KOPT-K1 (cell line): Measurements from ENCODE around the gene CPB2.

Experiments
- H3K27ac ChIP-seq: fragments of 200-600 bp; sonication (generic); 2 replicates; pipeline ENCODE4 v1.5.1; 2016; ENCODE audit warnings: antibody characterized with exemption, mild to moderate bottlenecking, low read depth, low read length; ENCODE audit not compliant: poor library complexity, severe bottlenecking
- H3K36me3 ChIP-seq: fragments of 200-600 bp; sonication (generic); 2 replicates; pipeline ENCODE4 v1.5.1; 2017; ENCODE audit warnings: antibody characterized with exemption, mild to moderate bottlenecking, low read length, moderate library complexity; ENCODE audit not compliant: insufficient read depth
- H3K9me3 ChIP-seq: fragments of 200-600 bp; sonication (generic); 2 replicates; pipeline ENCODE4 v1.5.1; 2017; ENCODE audit warnings: antibody characterized with exemption, low read length, mild to moderate bottlenecking; ENCODE audit not compliant: insufficient read depth, poor library complexity, severe bottlenecking

The CPB2 gene

DNA sequence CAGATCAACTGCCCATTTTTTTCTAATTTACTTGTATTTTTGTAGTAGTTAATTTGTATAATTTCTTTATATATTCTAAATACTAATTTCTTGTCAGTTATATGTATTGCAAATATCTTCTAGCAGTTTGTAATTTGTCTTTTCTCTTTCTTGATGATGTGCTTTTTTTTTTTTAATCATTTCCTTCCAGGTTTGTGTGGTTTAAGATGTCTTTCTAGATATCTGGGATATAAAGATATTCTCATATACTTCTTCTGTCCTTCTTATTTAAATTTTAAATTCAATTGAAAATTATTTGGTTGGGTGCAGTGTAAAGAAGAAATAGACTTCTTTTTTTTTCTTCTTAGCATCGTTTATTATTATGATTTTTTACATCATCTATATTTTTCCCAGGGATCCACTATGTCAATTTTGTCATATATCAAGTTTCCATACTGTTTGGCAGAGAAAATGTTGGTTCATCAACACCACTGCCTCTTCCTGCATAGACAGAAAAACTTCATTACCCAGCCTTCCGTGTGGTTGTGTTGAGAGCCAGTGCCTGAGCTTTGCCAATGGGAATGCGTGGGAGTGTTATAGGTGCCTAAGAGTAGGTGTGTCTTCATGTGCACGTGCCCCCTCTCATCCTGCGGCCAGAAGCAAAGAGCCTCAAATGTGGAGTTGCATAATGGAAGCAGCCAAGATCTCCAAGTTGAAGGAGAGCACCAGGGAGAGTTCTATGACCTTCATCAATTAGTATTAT, 15.8 kb downstream of the CPB2 start:
- H3K9me3 ChIP-seq = no peaks in the 10 kb centered on the region
- H3K27ac ChIP-seq = no peak overlapping the region
- H3K36me3 ChIP-seq = no peaks in the 10 kb centered on the region

DNA sequence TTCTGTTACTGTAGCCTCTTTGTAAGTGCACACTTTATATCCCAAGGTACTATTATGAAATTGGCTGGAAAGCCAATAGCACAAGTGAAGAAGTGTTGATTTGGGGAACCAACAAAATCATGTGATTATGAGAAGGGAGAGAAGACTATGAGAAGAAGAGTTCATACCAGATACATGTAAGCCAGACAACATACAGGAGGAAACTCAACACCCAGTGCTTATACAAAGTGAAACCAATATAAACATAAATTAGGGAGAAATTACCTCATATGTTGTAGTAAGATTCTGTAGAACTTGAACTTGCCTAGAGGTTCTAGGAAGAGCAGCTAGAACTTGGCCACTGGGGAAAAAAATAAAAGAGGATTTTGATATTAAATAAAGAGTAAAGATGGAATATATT, 17.4 kb downstream of the CPB2 start:
- Histone ChIP-seq H3K36me3 (no peaks in the 10 kb centered on the region), H3K27ac (no peak overlapping the region), H3K9me3 (no peaks in the 10 kb centered on the region)

DNA sequence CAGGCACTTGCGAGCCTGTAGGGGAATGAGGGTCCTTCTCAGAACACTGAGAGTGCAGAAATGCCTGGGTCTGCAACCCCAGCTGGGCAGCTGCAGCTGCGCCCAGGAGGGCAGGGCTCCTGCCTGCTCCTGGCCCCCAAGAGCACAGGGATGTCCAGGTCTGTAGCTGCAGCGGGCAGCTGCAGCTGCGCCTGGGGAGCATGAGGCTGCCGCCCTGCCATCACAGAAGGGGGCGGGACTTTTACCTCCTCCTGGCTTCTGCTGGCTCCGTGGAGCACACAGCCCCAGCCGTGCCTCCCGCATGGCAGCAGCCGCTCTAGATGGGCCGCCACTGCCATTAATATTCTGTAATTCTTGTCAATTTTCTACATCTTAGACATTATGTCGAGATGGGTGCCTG, 17.8 kb downstream of the CPB2 start:
- Histone ChIP-seq H3K36me3 (no peaks in the 10 kb centered on the region), H3K9me3 (no peaks in the 10 kb centered on the region), H3K27ac (no peak overlapping the region)

DNA sequence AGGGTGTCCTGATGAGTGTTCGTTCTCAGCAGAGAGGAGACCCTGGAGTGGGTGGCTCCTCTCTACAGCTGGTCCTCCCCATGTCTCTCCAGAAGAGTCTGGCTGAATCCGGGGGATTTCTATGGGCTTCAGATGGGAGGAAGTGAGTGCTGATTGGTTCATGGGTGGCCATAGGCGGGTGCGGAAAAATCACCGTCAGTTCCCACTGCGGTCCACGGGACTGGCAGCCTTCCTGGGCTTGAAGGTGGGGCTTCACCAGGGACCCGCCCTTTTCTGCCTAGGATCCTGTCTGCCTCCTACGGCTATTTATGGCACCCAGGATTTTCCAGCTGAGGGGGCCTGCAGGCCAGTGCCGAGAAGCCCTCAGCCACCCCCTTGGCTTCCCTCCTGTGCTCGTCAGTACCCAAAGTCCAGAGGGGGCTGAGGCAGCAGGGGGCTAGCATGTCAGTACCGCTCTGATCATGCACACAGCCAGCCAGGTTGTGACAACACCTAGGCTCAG, 18.4 kb downstream of the CPB2 start:
- H3K27ac ChIP-seq = no peak overlapping the region
- H3K36me3 ChIP-seq = no peaks in the 10 kb centered on the region
- H3K9me3 ChIP-seq = no peaks in the 10 kb centered on the region

DNA sequence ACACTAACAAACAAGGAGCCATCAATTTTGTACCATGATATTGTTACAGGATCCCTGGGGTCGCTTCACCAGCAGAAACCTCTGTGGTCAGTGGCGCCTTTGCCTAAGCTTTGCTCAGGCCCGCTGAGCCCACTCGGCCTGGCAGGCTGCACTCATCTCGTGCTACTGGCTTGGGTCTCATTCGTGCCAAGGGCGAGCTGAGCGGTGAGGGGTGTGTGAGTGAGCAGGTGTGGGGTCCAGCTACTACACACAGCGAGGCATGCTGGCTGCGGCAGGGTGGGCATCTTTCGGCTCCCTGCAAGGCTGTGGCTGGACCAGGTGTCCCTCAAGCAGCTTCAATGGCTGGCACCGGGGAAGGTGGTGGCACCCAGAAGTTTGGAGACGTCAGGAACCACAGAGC, 19.1 kb downstream of the CPB2 start:
- Histone ChIP-seq H3K9me3 (no peaks in the 10 kb centered on the region), H3K36me3 (no peaks in the 10 kb centered on the region), H3K27ac (no peak overlapping the region)

DNA sequence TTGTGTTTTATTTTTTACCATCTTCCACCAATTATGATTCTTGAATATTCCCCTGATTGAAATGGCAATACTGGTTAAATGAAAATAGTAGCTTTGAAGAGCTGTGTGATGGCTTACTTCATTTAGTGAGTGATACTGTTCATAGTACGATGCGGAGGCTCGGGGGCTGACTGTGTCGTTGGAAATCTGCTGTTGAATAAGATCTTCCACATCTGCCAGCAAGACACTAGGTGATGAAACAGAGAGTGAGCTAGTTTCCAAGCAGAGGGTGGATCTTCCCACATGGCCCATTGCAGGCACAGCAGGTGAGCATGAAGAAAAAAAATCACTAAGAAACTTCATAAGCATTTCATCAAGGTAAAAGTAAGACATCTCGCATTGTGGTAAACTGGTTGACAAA, 22.5 kb downstream of the CPB2 start:
- Histone ChIP-seq H3K9me3 (no peaks in the 10 kb centered on the region), H3K36me3 (no peaks in the 10 kb centered on the region), H3K27ac (no peak overlapping the region)

DNA sequence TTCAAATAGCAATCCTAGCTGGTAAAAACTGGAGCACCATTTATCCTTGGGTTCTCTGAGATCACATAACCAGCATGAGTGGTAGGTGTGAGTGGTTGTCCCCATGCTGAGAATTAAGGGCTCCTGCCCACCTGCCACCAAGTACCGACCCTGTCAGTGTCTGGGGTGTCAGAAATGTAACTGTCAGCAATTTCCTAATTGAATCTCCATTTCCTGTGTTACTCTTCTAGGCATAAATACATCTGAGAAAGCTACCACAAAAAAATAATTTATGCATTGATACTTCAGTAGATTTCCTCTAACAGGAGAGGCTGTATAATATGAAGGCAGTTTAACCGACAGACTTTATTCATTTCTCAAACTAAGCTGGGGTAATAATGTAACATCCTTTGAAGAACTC, 25.1 kb downstream of the CPB2 start:
- peaks cover under 1% of the 10 kb centered on the region for H3K9me3 ChIP-seq
- H3K36me3 ChIP-seq = no peaks in the 10 kb centered on the region
- peak overlapping the region; percentile 68 for H3K27ac ChIP-seq

DNA sequence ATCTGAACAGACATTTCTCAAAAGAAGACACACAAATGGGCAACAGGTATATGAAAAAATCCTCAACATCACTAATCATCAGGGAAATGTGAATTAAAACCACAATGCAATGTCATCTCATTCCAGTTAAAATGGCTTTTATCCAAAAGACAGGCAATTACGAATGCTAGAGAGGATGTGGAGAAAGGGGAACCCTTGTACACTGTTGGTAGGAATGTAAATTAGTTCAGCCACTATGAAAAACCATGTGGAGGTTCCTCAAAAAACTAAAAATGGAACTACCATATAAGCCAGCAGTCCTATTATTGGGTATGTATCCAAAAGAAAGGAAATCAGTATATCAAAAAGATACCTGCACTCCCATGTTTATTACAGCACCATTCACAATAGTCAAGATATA, 27.6 kb downstream of the CPB2 start:
- no peaks in the 10 kb centered on the region for H3K36me3 ChIP-seq
- H3K27ac ChIP-seq = no peak overlapping the region
- peaks cover 3% of the 10 kb centered on the region for H3K9me3 ChIP-seq

DNA sequence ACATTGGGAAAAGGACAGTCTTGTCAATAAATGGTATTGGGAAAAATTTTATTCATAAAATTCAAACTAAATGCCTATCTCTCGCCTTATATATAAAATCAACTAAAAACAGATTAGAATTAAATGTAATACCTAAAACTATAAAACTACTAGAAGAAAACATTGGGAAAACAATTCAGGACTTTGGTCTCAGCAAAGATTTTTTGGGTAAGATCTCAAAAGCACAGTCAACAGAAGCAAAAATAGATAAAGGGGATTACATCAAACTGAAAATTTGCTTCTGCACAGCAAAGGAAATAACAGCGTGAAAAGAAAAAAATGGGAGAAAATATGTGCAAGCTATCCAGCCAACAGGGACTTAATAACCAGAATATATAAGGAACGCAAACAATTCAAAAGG, 28.0 kb downstream of the CPB2 start:
- Histone ChIP-seq H3K36me3 (no peaks in the 10 kb centered on the region), H3K9me3 (peaks cover 3% of the 10 kb centered on the region), H3K27ac (no peak overlapping the region)

DNA sequence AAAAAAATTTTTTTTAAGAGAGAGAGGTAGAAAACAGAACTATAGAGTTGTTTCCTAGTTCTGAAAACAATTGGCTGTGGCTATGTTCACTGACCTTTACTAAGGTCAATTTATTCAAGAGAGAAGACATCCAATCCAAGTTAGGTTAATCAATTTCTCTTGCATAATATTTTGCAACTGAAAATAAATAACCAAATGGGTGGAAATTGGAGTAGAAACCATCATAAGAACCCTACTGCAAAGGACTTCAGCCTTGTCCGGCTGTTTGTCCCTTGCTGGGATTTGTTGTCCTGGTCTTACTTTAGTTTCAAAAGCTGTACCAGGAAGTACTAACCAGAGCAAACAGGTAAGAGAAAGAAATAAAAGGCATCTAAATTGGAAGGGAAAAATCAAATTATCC, 29.0 kb downstream of the CPB2 start:
- H3K9me3 ChIP-seq = peaks cover 3% of the 10 kb centered on the region
- no peaks in the 10 kb centered on the region for H3K36me3 ChIP-seq
- no peak overlapping the region for H3K27ac ChIP-seq

DNA sequence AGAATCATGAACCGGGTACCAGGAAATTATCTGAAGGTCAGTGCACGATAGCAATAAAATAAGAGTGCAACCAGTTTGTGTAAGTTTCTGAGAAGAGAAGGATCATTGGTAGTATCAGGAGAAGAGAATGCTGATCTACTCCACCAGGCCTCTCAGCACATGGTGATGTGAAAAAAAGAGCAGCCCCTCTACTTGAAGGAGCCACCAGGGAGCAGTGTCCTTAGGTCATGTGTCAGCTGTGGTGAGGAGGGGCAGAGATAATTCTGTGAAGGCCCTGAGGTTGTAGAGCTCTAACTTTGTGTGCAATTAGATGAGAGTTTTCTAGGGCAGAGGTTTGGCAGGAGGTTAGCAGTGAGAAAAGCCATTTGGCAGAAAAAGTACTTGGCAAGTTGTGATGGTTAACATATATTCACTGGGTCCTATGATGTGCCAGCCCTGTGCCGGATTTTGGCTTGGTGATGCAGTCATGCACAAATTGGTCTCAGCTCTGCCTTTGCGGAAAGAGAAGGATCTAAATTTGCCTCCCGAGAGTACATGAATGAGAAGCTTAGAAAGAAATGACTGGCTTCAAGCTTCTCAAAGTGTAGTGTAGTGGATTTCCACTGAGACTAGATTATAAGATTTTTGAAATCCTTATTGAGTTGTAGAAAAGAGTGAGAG, 33.1 kb downstream of the CPB2 start:
- no peak overlapping the region for H3K27ac ChIP-seq
- H3K36me3 ChIP-seq = no peaks in the 10 kb centered on the region
- H3K9me3 ChIP-seq = peaks cover 3% of the 10 kb centered on the region

DNA sequence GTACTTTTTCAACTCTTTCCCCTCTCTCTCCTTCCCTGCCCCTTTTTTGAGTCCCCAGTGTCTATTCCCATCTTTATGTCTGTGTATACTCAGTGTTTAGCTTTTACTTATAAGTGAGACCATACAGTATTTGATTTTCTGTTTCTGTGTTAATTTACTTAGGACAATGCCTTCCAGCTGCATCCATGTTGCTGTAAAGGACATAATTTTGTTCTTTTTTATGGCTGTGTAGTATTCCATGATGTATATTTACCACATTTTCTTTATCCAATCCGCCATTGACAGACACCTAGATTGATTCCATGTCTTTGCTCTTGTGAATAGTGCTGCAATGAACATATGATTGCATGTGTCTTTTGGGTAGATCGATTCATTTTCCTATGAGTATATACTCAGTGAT, 41.5 kb downstream of the CPB2 start:
- no peaks in the 10 kb centered on the region for H3K9me3 ChIP-seq
- H3K27ac ChIP-seq = no peak overlapping the region
- no peaks in the 10 kb centered on the region for H3K36me3 ChIP-seq

DNA sequence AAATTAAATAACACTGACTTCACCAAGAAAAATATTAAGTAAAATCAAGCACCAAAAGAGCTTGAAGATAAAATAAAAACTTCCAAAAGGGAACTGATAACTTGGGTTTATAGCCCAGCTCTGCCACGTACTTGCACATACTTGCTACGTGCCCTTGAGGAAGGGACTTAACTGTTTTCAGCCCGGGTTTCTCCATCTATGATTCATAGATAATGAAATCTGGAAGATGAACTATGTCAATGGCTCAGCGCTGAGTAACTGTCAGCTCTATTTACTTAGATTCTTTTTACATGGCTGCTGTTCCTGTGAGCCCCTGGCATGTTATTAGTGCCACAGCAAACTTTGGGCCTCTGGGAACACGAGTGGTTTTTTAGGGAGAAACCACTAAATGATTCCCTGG, 42.6 kb downstream of the CPB2 start:
- Histone ChIP-seq H3K36me3 (no peaks in the 10 kb centered on the region), H3K9me3 (no peaks in the 10 kb centered on the region), H3K27ac (no peak overlapping the region)

DNA sequence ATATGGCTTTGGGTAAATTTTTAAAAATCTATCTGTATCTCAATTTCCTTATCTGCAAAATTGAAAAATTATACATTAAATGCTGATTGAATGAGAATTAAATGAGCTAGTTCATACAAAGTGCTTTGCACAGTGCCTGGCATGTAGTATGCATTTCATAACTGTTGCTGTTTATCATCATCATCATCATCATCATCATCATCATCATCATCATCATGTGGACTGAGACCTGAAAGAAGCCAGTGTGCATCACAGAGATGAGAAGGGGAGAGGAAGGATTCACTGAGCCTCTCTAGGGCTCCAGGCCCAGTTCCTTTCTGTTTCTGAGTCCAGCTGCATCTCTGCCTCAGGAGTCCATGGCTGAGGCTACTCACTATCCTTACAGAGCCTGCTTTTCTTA, 45.4 kb downstream of the CPB2 start:
- H3K27ac ChIP-seq = no peak overlapping the region
- H3K9me3 ChIP-seq = no peaks in the 10 kb centered on the region
- no peaks in the 10 kb centered on the region for H3K36me3 ChIP-seq

DNA sequence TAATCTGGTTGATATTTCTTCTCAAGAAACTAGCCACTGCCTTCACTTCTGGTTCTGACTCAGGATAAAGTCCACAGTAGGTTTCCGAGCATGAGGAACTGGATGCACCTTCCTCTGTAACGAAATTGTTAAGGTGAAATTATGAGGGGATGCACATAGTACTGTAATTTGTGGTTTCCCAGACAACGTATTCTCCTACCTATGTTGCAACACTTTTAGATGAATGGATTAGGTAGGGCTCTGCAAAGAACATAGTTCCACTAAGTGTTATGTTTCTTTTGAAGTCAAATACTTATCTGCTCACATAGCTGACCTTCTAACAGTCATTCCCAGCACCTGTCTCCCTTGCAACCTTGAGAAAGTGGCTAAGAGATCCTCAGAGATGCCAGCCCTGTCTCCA, 46.6 kb downstream of the CPB2 start:
- Histone ChIP-seq H3K27ac (no peak overlapping the region), H3K9me3 (no peaks in the 10 kb centered on the region), H3K36me3 (no peaks in the 10 kb centered on the region)
